ENCODE measurements around the gene NELL2. TPM values are rescaled to one million over a fixed set of nuclear protein-coding genes. Genes with fewer than 3 reads are reported as not detected.
A peak's percentile ranks its signal among the peaks of the same experiment; 100 is the strongest.

The NELL2 gene
- total RNA-seq, 1 experiment from 2014 or later: 32.7 TPM

GRCh38 chr12:44647917-44648690 is 228.0 kb downstream of the NELL2 start:
- Histone ChIP-seq H4K20me1 (ENCODE audit: control insufficient read depth, insufficient read depth, insufficient read length) (no peaks in the 10 kb centered on the region), H3K27ac (ENCODE audit: insufficient read length, low read depth, low read length) (no peak overlapping the region), H3K4me1 (ENCODE audit: insufficient read depth, low read length) (peaks cover 12% of the 10 kb centered on the region; the same call in 1 of the 2 replicates), H2BK120ac (ENCODE audit: low read depth, low read length, poor library complexity, severe bottlenecking) (no peak overlapping the region), H4K5ac (ENCODE audit: insufficient read length, low read depth, low read length) (no peak overlapping the region), H2AFZ (ENCODE audit: low read length) (no peak overlapping the region), H3K14ac (ENCODE audit: insufficient read depth, low read length) (no peak overlapping the region), H2BK12ac (ENCODE audit: insufficient read length, low read depth, low read length) (no peak overlapping the region), H3K79me1 (ENCODE audit: insufficient read depth, low read depth, low read length, poor library complexity, severe bottlenecking) (no peaks in the 10 kb centered on the region), H3K23ac (ENCODE audit: insufficient read length, low read depth, low read length) (no peak overlapping the region), H3K4ac (ENCODE audit: low read depth, low read length) (no peak overlapping the region), H3T11ph (ENCODE audit: low read length) (no peak overlapping the region), H3K9me3 (ENCODE audit: control insufficient read depth, low read depth, low read length) (no peaks in the 10 kb centered on the region), H3K56ac (ENCODE audit: insufficient read length, low read depth, low read length) (no peak overlapping the region), H3K79me2 (ENCODE audit: insufficient read depth, low read length) (no peaks in the 10 kb centered on the region), H2BK15ac (ENCODE audit: low read depth, low read length) (no peak overlapping the region), H3K9ac (ENCODE audit: extremely low read depth, insufficient read length, low read length) (no peak overlapping the region), H3K18ac (ENCODE audit: insufficient read length, low read depth, low read length) (no peak overlapping the region), H2BK5ac (ENCODE audit: insufficient read length, low read length) (no peak overlapping the region), H3K27me3 (ENCODE audit: insufficient read depth, low read length) (no peaks in the 10 kb centered on the region; the same call in 1 of the 2 replicates), H4K8ac (replicated peaks; ENCODE audit: insufficient read length, low read depth, low read length) (no peak overlapping the region), H2AK5ac (ENCODE audit: insufficient read length, low read length) (no peak overlapping the region), H2BK20ac (ENCODE audit: low read depth, low read length, poor library complexity, severe bottlenecking) (no peak overlapping the region), H3K23me2 (ENCODE audit: insufficient read length, low read depth, low read length, poor library complexity, severe bottlenecking) (no peaks in the 10 kb centered on the region), H4K91ac (ENCODE audit: insufficient read length, low read depth, low read length) (no peak overlapping the region), H3K4me2 (ENCODE audit: insufficient read depth, insufficient read length, low read length) (peak overlapping the region; percentile 8)
- Mint-ChIP-seq H3K27ac (peak overlapping the region in 1 of 3 experiments; percentile 25; a peak in 3 of 7 replicates), H3K9me3 (no peaks in the 10 kb centered on the region), H3K4me3 (no peak overlapping the region; a peak in 1 of 5 replicates), H3K4me1 (peaks cover 19 to 25% of the 10 kb centered on the region in 2 experiments), H3K36me3 (ENCODE audit: insufficient read depth in 1 of 3, low read depth in 3 of 3) (no peaks in the 10 kb centered on the region), H3K27me3 (ENCODE audit: low read depth) (peaks cover 2% of the 10 kb centered on the region; the same call in 1 of the 2 replicates)
- DNase-seq: no peak
- no CpG with 5 or more reads among the region's 5 CpGs for WGBS (ENCODE audit: extremely low coverage, insufficient read length, low lambda C conversion rate)
- no peak for TF ChIP-seq CTCF (conservative IDR thresholded peaks at IDR 0.05)

Data from H9 (cell line).